Testis (tissue), 2 donors: ENCODE measurements around the gene BCL7B.

Experiments
- POLR2A ChIP-seq: fragments of 450-650 bp; IDR thresholded peaks from one replicate; pipeline ENCODE4 v1.6.1; 2017; ENCODE audit warnings: antibody characterized with exemption, mild to moderate bottlenecking, moderate library complexity
- TF ChIP-seq, protein P1 (sequence below), 3 experiments: fragments of 450-650 bp in 2 of 3; fragments of 200-600 bp in 1 of 3; sonication (generic) in 1 of 3; IDR thresholded peaks; one replicate each; pipeline ENCODE4 v1.5.1; 2016 to 2019; ENCODE audit warnings: antibody characterized with exemption in 3 of 3, mild to moderate bottlenecking in 2 of 3, moderate library complexity in 1 of 3

DNA sequence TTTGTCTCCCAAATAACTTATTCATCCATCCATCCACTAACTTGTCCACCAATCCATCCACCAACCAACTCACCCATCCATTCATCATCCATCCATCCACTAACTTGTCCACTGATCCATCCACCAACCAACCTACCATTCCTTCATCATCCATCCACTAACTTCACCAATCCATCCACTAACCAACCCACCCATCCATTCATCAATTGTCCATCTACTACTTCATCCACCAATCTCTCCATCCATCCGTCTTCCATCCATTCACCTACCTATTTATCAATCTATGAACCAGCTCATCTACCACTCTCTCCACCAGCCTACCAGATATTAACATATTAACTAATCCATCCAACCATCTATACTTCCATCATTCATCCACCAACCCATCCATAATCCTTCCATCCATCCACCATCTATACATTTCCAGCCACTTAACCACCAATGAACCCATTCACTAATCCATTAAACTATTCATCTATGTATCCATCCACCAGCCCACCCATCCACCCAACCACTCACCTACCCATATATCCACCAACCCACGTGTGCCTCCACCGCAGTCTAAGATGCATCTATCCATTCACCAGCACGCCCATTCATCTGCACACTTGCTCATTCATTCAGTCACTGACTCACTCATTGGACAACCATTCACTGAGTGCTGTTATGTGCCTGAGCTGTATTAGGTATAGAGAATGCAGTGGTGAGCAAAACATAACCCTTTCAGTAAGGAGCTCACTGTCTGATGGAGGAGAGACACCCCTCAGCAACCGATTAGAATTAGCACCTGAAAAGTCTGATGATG is 40.7 kb upstream of the BCL7B start:
- TF ChIP-seq, protein P1, sequence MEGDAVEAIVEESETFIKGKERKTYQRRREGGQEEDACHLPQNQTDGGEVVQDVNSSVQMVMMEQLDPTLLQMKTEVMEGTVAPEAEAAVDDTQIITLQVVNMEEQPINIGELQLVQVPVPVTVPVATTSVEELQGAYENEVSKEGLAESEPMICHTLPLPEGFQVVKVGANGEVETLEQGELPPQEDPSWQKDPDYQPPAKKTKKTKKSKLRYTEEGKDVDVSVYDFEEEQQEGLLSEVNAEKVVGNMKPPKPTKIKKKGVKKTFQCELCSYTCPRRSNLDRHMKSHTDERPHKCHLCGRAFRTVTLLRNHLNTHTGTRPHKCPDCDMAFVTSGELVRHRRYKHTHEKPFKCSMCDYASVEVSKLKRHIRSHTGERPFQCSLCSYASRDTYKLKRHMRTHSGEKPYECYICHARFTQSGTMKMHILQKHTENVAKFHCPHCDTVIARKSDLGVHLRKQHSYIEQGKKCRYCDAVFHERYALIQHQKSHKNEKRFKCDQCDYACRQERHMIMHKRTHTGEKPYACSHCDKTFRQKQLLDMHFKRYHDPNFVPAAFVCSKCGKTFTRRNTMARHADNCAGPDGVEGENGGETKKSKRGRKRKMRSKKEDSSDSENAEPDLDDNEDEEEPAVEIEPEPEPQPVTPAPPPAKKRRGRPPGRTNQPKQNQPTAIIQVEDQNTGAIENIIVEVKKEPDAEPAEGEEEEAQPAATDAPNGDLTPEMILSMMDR (IDR thresholded peaks at IDR 0.05) = no peak
- TF ChIP-seq POLR2A = no peak
